Endometrial microvascular endothelial cells (primary cell): ENCODE data around the gene RBM14. TPM values are rescaled to one million over a fixed set of nuclear protein-coding genes. Genes with fewer than 3 reads are reported as not detected.
"Not testable (repeated sequence)": the region's sequence is repeated elsewhere in the genome, so short reads cannot be mapped to it uniquely, and the experiment has no call there.

Source experiments
- in situ Hi-C: cut with HindIII; loops from 2 replicates; pipeline ENCODE4 v1.10.0; 2017; ENCODE audit warnings: low sequenced_read_pairs, low pct_unique_long_range_greater_than_20kb; ENCODE audit errors: inconsistent ontology term
- total RNA-seq: library from RNA; depleted of rRNA; stranded (reverse); fragments of >200 nt; gene quantifications from one replicate; pipeline ENCODE4 v1.2.3, GENCODE V29; 2015; ENCODE audit errors: inconsistent ontology term

Gene RBM14
- total RNA-seq, 1 donor from 2014 or later: 74.4 TPM

GRCh38 chr11:66593303-66593635, 23.2 kb upstream of the RBM14 start:
- in situ Hi-C loops: no loop called here

DNA sequence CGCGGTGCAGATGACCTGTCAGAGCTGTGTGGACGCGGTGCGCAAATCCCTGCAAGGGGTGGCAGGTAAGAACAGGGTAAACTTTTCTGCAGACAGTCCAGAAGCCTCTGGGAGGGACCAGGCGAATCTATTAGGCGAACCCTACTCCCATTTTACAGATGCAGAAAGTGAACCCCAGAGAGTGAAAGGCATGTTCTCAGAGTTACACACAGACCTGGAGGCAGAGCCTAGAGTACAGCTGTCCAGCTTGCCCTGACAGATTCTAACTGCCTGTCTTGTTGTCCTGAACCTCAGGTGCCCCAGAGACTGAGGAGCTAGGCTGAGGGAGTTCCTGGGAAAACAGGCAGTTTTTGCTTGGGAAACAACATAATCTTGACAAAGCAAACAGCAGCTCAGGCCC, 22.8 kb upstream of the RBM14 start:
- in situ Hi-C loops: no loop called here

DNA sequence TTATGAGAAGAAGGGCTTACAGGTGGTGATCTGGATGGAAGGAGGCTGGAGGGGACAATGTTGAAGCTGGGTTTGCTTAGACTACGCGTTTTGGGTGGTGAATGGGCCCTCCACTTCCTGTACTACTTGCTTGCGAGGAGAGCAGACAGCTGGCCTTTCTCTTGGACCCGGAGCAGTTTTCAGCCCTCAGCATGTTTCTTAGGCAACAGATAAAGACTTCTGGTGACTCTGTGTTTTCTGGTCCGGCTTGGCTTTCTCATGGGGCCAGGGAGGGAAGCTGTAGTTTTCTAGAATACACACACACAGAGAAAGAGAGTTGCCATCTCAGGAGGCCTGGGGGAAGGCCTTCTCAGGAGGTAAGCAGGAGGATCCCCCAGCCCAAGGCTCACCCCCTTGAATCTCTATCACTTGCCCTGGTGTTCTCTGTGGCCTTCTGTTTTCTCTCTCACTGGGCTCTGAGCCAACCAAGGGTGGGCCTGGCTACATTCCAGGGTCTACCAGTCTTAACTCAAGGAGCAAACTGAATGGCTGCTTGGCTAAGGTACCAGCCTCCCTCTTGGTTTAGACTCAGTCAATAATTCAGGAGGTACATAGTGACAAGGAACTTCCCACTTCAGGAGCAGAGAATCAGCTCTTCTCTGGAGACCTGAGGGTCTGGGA, 21.1 kb upstream of the RBM14 start:
- in situ Hi-C loops: no loop called here

DNA sequence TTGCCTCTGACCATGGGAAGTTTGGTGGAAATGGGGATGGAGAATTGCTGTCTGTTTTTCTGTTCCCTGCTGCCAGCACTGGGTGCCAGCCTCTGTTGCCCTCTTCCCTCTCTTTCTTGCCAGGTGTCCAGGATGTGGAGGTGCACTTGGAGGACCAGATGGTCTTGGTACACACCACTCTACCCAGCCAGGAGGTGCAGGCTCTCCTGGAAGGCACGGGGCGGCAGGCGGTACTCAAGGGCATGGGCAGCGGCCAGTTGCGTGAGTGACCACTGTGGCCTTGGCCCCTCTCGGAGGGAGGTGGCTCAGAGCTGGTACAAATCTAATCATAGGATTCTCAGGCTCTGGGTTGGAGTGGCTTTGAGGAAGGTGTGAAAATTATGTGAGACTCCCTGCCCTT, 17.4 kb upstream of the RBM14 start:
- in situ Hi-C loops: no loop called here

DNA sequence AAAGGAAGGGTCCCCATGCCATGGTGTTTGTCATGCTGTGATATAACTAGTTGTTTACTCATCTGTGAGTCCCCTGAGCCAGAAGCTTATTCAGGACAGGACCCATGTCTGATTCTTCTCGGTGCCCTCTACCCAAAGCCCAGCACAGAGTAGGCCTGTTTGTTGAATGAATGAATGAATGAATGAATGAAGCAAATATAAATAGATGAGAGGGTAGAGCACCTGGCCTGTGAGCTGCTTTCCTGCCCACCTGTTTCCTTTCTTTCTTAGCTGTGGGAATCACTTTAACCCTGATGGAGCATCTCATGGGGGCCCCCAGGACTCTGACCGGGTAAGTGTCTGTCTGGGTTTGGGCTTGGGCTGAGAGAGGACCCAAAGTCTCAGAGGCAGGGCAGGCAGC, 16.2 kb upstream of the RBM14 start:
- in situ Hi-C loops: no loop called here

DNA sequence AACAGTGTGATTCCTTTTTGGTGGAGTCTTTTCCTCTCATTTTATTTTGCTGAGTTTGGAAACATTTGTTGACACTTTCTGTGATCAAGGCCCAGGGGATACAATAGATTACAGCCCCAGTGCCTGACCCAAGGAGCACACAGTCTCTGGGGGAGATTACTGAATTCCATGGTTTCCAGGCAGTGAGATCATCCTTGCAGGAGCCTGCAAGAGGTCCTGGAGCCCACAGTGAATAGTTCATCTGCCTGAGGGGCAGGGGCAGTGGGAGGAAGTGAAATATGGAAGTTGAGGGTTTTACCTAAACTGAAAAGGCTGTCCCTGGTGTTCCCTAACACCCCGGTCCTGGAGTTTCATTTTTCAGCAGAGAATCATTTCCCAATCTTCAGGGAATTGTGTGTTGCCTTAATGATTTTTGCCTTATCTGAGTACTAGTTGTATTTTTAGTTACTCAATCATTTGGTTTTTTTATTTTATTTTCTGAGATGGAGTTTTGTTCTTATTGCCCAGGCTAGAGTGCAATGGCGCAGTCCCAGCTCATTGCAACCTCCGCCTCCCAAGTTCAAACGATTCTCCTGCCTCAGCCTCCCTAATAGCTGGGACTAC, 15.7 kb upstream of the RBM14 start:
- in situ Hi-C loops: no loop called here

DNA sequence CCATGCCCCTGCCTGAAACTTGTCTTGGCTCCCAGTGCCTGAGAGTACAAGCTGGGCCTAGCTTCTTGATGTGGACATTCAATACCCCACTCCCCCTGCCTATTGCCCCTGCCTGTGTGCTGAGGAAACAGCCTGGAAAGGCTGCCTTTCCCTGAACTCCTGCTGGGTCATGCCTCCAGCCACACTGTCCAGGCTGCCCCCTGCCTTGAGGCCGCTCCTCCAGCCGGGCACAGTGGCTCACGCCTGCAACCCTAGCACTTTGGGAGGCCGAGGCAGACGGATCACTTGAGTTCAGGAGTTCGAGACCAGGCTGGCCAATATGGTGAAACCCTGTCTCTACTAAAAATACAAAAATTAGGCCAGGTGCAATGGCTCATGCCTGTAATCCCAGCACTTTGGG, 13.4 kb upstream of the RBM14 start:
- in situ Hi-C loops: no loop called here

GRCh38 chr11:66604155-66604554, 12.3 kb upstream of the RBM14 start:
- in situ Hi-C loops: no loop called here

GRCh38 chr11:66606608-66607007, 9.8 kb upstream of the RBM14 start:
- in situ Hi-C loops: not testable (repeated sequence)

GRCh38 chr11:66607126-66607834, 9.2 kb upstream of the RBM14 start:
- in situ Hi-C loops: no loop called here

- in situ Hi-C loops: no loop called here
Observed at GRCh38 chr11:66609721-66610617, 6.5 kb upstream of the RBM14 start.

GRCh38 chr11:66612458-66612857, 4.0 kb upstream of the RBM14 start:
- in situ Hi-C loops: no loop called here

- in situ Hi-C loops: no loop called here
Observed at GRCh38 chr11:66614073-66614472, 2.4 kb upstream of the RBM14 start.

- in situ Hi-C loops: no loop called here
Observed at GRCh38 chr11:66617155-66617834, 865 bp downstream of the RBM14 start.

DNA sequence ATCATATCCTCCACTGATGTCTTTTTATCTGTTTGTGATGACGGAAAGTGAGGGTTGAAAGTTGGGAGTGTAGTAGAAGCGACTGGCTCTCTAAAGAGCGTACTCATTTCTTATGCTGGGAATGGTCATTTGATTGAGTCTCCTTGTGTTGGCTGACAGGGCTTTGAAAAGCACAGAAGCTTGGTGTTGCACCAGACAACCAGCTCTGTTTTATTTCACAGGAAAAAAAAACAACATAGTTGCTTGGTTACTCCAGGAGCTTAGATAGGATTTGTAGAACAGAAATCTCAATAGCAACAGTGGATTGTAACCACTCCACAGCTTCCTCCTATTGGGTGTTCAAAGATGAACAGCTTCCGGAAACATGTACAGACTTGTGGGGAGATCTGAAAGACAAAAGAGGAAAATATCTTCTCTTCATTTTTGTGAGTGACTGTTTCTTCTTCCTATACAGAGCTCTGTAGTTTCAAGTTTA, 2.7 kb downstream of the RBM14 start:
- in situ Hi-C loops: no loop called here

- in situ Hi-C loops: loop anchor here (10.0 kb wide), 1 partner anchor 50 kb away; the partner anchor contains the start of gene RBM4B
Observed at GRCh38 chr11:66624450-66624849, 8.0 kb downstream of the RBM14 start.

- in situ Hi-C loops: loop anchor here (10.0 kb wide), 1 partner anchor 50 kb away; the partner anchor contains the start of gene RBM4B
Observed at GRCh38 chr11:66625041-66625751, 8.8 kb downstream of the RBM14 start.

- in situ Hi-C loops: loop anchor here (10.0 kb wide), 1 partner anchor 49 kb away; the partner anchor contains the start of gene RBM4B
Observed at GRCh38 chr11:66625752-66626149, 9.3 kb downstream of the RBM14 start.
